Stimulated activated naive B cell treated with anti-CD40 and anti-IgM and Interleukin-4, amounts not matched to agents 10 μg/mL and 1 μg/mL and 100 μg/mL, for 72 hours (primary cell): ENCODE data around the gene LAPTM4A.
A peak's percentile ranks its signal among the peaks of the same experiment; 100 is the strongest.
"Not testable (repeated sequence)": the region's sequence is repeated elsewhere in the genome, so short reads cannot be mapped to it uniquely, and the experiment has no call there.

Experiments
- ATAC-seq, 2 donors: fragments of 150-1000 bp; cut with Tn5 transposase; replicated peaks; 2 replicates each; pipeline ENCODE4 v1.10.0; 2021; ENCODE audit warnings: moderate library complexity in 1 of 2
- DNase-seq: peaks from one replicate; pipeline ENCODE4 v3.0.0; 2021
- H3K27ac Mint-ChIP-seq: one replicate; pipeline ENCODE4 v1.8.0; 2022; ENCODE audit warnings: mild to moderate bottlenecking, mixed read lengths
- H3K27me3 Mint-ChIP-seq, 2 donors: one replicate each; pipeline ENCODE4 v1.8.0; 2022; ENCODE audit warnings: mixed read lengths in 2 of 2
- H3K36me3 Mint-ChIP-seq, 2 donors: one replicate each; pipeline ENCODE4 v1.8.0; 2022; ENCODE audit warnings: mixed read lengths in 2 of 2, mild to moderate bottlenecking in 1 of 2
- H3K4me1 Mint-ChIP-seq, 2 donors: one replicate each; pipeline ENCODE4 v1.8.0; 2022; ENCODE audit warnings: mixed read lengths in 2 of 2, mild to moderate bottlenecking in 1 of 2
- H3K4me3 Mint-ChIP-seq, 2 donors: one replicate each; pipeline ENCODE4 v1.8.0; 2022; ENCODE audit warnings: mild to moderate bottlenecking in 2 of 2, mixed read lengths in 2 of 2, moderate library complexity in 1 of 2
- H3K9me3 Mint-ChIP-seq, 2 donors: one replicate each; pipeline ENCODE4 v1.8.0; 2022; ENCODE audit warnings: mixed read lengths in 2 of 2, mild to moderate bottlenecking in 1 of 2

LAPTM4A gene

GRCh38 chr2:20085909-20086308 lies 34.5 kb upstream of the LAPTM4A start:
- not testable (repeated sequence) for H3K4me3 Mint-ChIP-seq, H3K27ac Mint-ChIP-seq, H3K9me3 Mint-ChIP-seq, H3K36me3 Mint-ChIP-seq, ATAC-seq, DNase-seq, H3K4me1 Mint-ChIP-seq
- peaks cover 5 to 14% of the 10 kb centered on the region in 2 donors for H3K27me3 Mint-ChIP-seq

DNA sequence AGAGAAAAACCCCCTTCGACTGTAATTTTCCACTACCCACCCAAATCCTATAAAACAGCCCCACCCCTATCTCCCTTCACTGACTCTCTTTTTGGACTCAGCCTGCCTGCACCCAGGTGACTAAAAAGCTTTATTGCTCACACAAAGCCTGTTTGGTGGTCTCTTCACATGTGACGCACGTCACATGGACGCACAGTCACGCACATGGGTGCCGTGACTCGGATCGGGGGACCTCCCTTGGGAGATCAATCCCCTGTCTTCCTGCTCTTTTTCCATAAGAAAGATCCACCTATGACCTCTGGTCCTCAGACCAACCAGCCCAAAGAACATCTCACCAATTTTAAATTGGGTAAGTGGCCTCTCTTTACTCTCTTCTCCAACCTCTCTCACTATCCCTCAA lies 31.4 kb upstream of the LAPTM4A start:
- H3K27me3 Mint-ChIP-seq, DNase-seq, H3K36me3 Mint-ChIP-seq, ATAC-seq, H3K4me1 Mint-ChIP-seq, H3K9me3 Mint-ChIP-seq, H3K4me3 Mint-ChIP-seq, H3K27ac Mint-ChIP-seq: not testable (repeated sequence)

- DNase-seq (no peak), ATAC-seq (no peak)
- H3K4me1 Mint-ChIP-seq: no peaks in the 10 kb centered on the region
- H3K4me3 Mint-ChIP-seq: no peak overlapping the region
- H3K36me3 Mint-ChIP-seq: no peaks in the 10 kb centered on the region
- no peaks in the 10 kb centered on the region for H3K9me3 Mint-ChIP-seq
- no peak overlapping the region for H3K27ac Mint-ChIP-seq
- peaks cover 0 to 4% of the 10 kb centered on the region in 2 donors for H3K27me3 Mint-ChIP-seq
Observed at GRCh38 chr2:20081841-20082240, 30.4 kb upstream of the LAPTM4A start.

GRCh38 chr2:20080839-20081415 lies 29.5 kb upstream of the LAPTM4A start:
- DNase-seq: no peak
- no peaks in the 10 kb centered on the region for H3K4me1 Mint-ChIP-seq
- ATAC-seq: no peak
- H3K36me3 Mint-ChIP-seq: no peaks in the 10 kb centered on the region
- H3K27me3 Mint-ChIP-seq: peaks cover 6 to 13% of the 10 kb centered on the region in 2 donors
- no peaks in the 10 kb centered on the region for H3K9me3 Mint-ChIP-seq
- no peak overlapping the region for H3K27ac Mint-ChIP-seq
- H3K4me3 Mint-ChIP-seq: no peak overlapping the region

DNA sequence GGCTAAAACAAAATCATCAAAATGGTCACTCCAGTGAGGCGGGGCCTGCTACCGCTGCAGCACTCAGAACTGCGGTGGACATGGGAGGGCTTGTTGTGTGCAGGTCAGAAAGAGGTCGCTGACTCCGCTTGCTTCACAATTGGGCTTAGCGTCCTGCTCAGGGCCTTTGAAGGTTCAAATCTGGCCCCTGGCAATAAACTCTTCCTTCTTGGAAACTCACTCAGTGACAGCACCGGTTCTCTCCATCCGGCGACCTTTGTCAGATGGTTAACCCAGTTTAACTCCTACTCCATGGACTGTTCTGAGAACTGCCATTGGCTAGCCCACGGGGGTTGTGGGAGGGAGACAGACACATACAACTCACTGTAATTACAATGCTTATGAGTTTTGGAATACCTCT lies 29.0 kb upstream of the LAPTM4A start:
- no peaks in the 10 kb centered on the region for H3K9me3 Mint-ChIP-seq
- ATAC-seq (no peak), DNase-seq (no peak)
- H3K27ac Mint-ChIP-seq: no peak overlapping the region
- peaks cover 6 to 13% of the 10 kb centered on the region in 2 donors for H3K27me3 Mint-ChIP-seq
- H3K4me1 Mint-ChIP-seq: no peaks in the 10 kb centered on the region
- H3K4me3 Mint-ChIP-seq: no peak overlapping the region
- H3K36me3 Mint-ChIP-seq: no peaks in the 10 kb centered on the region

GRCh38 chr2:20079546-20080115 lies 28.2 kb upstream of the LAPTM4A start:
- ATAC-seq (no peak), DNase-seq (no peak)
- Mint-ChIP-seq H3K4me1 (no peaks in the 10 kb centered on the region), H3K36me3 (no peaks in the 10 kb centered on the region), H3K27ac (no peak overlapping the region), H3K9me3 (no peaks in the 10 kb centered on the region), H3K27me3 (peaks cover 11 to 19% of the 10 kb centered on the region in 2 donors), H3K4me3 (no peak overlapping the region)

DNA sequence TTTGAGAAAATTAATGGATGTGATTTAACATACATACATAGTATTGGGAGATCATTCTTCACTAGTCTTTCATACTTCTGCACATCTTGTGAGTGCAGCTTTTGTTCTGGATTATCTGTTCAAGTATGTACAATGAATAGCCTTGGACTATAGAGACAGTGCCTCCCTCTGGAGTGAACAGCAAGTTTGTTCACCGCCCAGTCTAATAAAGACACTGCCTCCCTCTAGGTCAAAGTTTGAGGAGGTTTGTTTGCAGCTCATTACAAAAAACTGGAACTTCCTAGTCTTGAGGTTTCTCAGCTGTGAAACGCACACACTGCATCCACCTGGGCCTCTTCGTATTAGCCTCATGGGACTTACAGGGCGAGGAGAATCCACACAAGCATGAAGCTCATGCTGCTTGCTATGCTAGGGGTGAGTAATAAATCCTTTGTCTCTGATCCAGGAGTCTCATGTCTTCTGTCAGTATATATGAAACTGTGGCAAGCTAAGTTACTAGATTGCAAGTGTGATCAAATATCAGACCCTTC lies 26.0 kb upstream of the LAPTM4A start:
- H3K9me3 Mint-ChIP-seq: no peaks in the 10 kb centered on the region
- no peaks in the 10 kb centered on the region for H3K36me3 Mint-ChIP-seq
- H3K27ac Mint-ChIP-seq: no peak overlapping the region
- H3K4me1 Mint-ChIP-seq: no peaks in the 10 kb centered on the region
- ATAC-seq (peak; percentile 48 to 55), DNase-seq (no peak)
- H3K27me3 Mint-ChIP-seq: peaks cover 20 to 26% of the 10 kb centered on the region in 2 donors
- no peak overlapping the region for H3K4me3 Mint-ChIP-seq

DNA sequence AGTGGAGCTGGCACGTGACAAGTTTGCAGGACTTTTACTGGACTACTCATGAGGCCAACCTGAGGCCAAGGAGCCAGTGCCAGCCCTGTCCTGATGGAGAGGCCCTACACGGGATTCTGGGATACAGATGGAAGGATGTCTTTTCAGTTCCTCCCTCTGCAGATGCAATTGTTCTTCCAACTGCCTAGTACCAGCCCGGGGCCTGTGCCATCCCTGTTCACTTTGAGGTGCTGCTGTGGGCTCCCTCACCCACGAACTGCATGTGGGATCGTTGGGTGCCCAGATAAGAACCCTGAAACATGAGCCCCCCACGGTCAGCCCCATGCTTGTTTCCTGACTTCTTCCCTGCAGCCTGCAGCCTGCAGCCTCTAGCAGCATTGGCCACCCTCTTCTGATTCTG lies 25.3 kb upstream of the LAPTM4A start:
- H3K4me3 Mint-ChIP-seq: no peak overlapping the region
- ATAC-seq: no peak

DNA sequence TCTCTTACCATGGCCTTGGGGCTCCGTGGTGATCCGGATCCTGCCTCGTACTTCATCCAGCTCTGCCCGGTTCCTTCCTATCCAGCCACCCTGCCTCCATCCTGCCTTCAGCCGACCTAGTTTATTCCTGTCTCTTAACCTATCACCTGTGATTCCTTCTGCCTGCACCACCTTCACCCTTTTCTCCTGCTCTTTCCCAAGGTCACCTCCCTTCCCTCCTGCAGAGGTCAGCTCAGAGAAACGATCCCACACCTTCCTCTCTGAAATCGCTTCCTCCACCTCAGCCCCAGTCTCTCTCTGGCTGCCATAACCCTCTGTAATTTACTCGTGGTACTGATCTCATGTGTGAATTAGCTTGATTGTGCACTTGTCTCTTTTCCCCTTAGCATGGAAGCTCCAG lies 23.5 kb upstream of the LAPTM4A start:
- no peak overlapping the region for H3K27ac Mint-ChIP-seq
- DNase-seq (no peak), ATAC-seq (no peak)
- H3K4me1 Mint-ChIP-seq: no peaks in the 10 kb centered on the region
- no peaks in the 10 kb centered on the region for H3K9me3 Mint-ChIP-seq
- H3K4me3 Mint-ChIP-seq: no peak overlapping the region
- H3K27me3 Mint-ChIP-seq: peaks cover 20 to 40% of the 10 kb centered on the region in 2 donors
- no peaks in the 10 kb centered on the region for H3K36me3 Mint-ChIP-seq

More for the DNA sequence above, 25.3 kb upstream of the LAPTM4A start:
- H3K4me1 Mint-ChIP-seq: no peaks in the 10 kb centered on the region
- no peaks in the 10 kb centered on the region for H3K36me3 Mint-ChIP-seq
- H3K9me3 Mint-ChIP-seq: no peaks in the 10 kb centered on the region
- no peak overlapping the region for H3K27ac Mint-ChIP-seq
- H3K27me3 Mint-ChIP-seq: peaks cover 20 to 31% of the 10 kb centered on the region in 2 donors
- DNase-seq: no peak

DNA sequence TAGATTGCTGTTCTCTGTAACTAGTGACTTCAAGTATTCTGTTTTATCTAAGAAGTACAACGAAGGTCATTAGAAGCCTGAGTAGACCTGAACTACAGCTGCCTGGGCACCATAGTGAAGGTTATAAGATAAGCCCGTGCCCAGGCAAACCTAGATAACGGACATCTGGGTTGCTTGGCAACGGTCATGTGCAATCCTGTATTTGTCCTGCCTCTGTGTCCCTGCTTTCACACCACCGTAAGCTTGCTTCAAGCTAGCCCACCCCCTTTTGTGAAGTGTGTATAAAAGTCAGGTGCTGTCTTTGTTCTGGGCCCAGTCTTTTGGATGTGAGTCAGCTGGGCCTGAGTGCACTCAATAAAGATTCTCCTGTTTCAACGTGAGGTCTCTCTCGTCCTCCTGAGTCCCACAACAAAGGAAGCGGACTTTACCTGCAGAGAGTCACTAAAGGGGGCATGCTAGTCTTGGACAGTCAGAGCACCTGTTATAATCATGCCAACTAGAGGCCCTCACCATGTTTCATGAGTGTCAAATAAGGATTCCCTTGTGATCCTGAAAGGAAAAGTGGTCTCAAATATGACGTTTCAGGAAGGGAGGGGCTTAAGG lies 22.7 kb upstream of the LAPTM4A start:
- H3K4me3 Mint-ChIP-seq, ATAC-seq: not testable (repeated sequence)

DNA sequence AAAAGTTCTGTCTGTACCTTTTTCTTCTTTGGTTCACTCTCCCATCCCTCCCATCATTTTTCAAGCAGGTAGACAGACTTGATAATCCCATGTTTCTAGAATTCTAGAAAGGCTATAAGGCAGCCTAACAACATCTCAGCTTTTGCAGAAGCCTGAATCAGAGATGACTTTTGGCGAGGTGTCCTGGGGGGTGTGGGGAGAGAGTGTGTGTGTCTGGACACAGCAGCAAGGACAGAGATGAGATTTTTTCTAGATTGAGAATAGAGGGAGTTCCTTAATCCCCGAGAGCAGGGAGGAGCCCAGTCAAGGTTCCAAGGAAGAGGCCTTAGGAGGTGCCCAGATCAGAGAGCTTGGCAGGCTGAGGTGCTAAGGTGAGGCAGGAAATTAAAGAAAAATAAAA lies 22.0 kb upstream of the LAPTM4A start:
- Mint-ChIP-seq H3K4me1 (no peaks in the 10 kb centered on the region), H3K36me3 (no peaks in the 10 kb centered on the region), H3K9me3 (no peaks in the 10 kb centered on the region), H3K27ac (no peak overlapping the region), H3K27me3 (peaks cover 20 to 40% of the 10 kb centered on the region in 2 donors), H3K4me3 (no peak overlapping the region)
- DNase-seq (no peak), ATAC-seq (no peak)

More for the DNA sequence above, 22.7 kb upstream of the LAPTM4A start:
- H3K27ac Mint-ChIP-seq, DNase-seq, H3K9me3 Mint-ChIP-seq, H3K36me3 Mint-ChIP-seq, H3K4me1 Mint-ChIP-seq: not testable (repeated sequence)
- H3K27me3 Mint-ChIP-seq: peaks cover 20 to 40% of the 10 kb centered on the region in 2 donors

DNA sequence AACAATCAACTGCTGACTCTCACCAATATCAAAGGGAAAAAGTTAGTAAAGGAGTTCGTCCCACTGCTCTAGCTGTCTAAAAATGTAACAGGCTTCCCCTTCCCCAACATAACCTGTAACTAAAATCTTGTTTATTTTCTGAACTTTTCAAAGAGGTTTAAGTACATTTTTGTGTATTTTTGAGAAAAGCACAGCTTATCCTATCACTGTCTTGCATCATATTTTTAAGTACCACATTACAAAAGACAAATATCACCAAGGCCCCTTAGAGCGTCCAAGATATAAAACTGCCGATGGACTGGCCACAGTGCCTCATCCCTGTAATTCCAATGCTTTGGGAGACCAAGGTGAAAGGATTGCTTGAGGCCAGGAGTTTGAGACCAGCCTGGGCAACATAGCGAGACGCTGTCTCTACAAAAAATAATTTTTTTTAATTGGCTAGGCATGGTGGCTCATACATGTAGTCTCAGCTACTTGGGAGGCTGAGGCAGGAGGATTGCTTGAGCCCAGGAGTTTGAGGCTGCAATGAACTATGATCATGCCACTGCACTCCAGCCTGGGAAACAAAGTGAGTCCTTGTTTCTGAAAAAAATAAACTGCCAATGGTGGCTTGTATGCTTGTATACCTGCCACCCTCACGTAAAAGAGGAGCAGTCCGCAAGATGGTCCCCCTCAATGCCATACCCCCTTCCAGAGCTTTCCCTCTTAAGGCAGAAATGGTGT lies 21.2 kb upstream of the LAPTM4A start:
- ATAC-seq: no peak
- no peak for DNase-seq
- H3K4me1 Mint-ChIP-seq: no peaks in the 10 kb centered on the region
- peaks cover 20 to 40% of the 10 kb centered on the region in 2 donors for H3K27me3 Mint-ChIP-seq
- H3K9me3 Mint-ChIP-seq: no peaks in the 10 kb centered on the region
- no peaks in the 10 kb centered on the region for H3K36me3 Mint-ChIP-seq
- H3K4me3 Mint-ChIP-seq: no peak overlapping the region
- H3K27ac Mint-ChIP-seq: no peak overlapping the region

DNA sequence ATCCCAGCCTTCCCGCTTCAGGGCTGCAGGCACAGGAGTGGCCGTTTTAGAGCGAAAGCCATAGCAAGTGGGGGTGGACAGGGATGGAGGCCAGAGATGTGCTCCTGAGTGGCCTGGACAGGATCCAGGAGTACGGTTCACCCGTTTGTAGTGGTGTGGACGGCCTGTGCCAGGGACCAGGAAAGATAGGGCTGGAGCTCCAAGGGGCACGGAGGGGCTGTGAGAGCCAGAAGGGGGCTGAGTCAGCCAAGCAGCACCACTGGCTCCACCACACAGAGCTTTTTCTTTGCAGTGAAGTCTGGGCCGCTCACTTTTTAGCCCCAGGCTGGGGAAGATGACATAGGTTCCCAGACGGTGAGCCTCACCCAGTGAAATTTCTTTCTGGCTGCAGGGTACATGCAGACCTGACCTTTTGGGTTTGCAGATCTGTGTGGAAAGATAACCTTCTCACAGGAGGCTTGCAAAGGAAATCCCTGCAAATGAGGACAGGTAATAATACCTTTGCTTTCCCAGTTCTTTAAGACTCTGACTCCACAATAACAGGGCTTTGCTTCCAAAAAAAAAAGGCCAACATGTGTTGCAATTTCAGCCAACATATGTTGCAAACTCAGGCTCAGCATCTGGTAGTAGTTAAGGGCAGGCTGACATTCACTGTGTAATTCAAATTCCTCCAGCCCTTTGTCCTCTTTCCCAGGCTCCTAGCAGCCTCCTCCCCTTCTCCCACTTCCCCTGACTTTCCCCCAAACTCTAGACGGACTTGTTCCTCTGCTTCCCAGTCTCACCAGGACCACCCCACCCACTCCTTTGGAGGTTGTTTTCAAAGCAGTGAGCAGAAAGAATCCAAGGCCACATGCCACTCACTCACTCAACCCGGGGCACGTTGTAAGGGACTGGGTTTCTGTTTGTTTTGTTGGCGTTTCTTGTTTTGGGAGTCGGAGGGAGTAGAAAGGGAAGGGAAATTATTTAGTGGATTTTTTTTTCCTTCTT lies 20.3 kb upstream of the LAPTM4A start:
- H3K36me3 Mint-ChIP-seq: no peaks in the 10 kb centered on the region
- H3K4me3 Mint-ChIP-seq: no peak overlapping the region
- ATAC-seq: no peak
- no peak overlapping the region for H3K27ac Mint-ChIP-seq
- no peaks in the 10 kb centered on the region for H3K9me3 Mint-ChIP-seq
- peaks cover 20 to 35% of the 10 kb centered on the region in 2 donors for H3K27me3 Mint-ChIP-seq
- H3K4me1 Mint-ChIP-seq: no peaks in the 10 kb centered on the region
- no peak for DNase-seq

DNA sequence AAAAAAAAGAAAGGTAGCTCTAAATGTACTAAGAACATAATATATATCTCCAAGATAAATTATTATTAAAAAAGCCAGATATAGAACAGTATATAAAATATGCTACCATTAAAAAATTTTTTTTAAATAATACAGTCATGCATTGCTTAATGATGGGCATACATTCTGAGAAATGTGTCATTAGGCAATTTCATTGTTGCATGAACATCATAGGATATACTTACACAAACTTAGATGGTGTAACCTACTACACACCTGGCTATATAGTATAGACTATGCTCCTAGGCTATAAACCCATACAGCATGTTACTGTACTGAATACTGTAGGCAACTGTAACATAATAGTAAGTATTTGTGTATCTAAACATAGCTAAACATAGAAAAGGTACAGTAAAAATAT lies 18.3 kb upstream of the LAPTM4A start:
- no peaks in the 10 kb centered on the region for H3K4me1 Mint-ChIP-seq
- no peaks in the 10 kb centered on the region for H3K9me3 Mint-ChIP-seq
- H3K4me3 Mint-ChIP-seq: no peak overlapping the region
- H3K27me3 Mint-ChIP-seq: peaks cover 10 to 28% of the 10 kb centered on the region in 2 donors
- ATAC-seq (no peak), DNase-seq (no peak)
- H3K36me3 Mint-ChIP-seq: no peaks in the 10 kb centered on the region
- H3K27ac Mint-ChIP-seq: no peak overlapping the region
